ENCODE measurements around the gene ZCCHC2. TPM values are rescaled to one million over a fixed set of nuclear protein-coding genes. Genes with fewer than 3 reads are reported as not detected.

Gene ZCCHC2
- total RNA-seq, 1 experiment from 2014 or later, result 12.4 TPM

- no CpG with 5 or more reads among the region's 14 CpGs for WGBS (ENCODE audit: extremely low coverage, insufficient read length, low lambda C conversion rate)
- H3K79me2 ChIP-seq (ENCODE audit: insufficient read depth, low read length), result no peaks in the 10 kb centered on the region
- no peak overlapping the region for H3K23ac ChIP-seq (ENCODE audit: insufficient read length, low read depth, low read length)
- Mint-ChIP-seq H3K27me3 (ENCODE audit: low read depth) (peaks cover 2% of the 10 kb centered on the region; the same call in 1 of the 2 replicates), H3K27ac (peak overlapping the region in 1 of 3 experiments; percentile 60; a peak in 2 of 7 replicates), H3K4me3 (no peak overlapping the region), H3K36me3 (ENCODE audit: insufficient read depth in 1 of 3, low read depth in 3 of 3) (peaks cover 0 to 11% (median 4%) of the 10 kb centered on the region in 3 experiments; a peak in 4 of 7 replicates), H3K9me3 (peaks cover 3 to 9% of the 10 kb centered on the region in 2 experiments; a peak in 4 of 5 replicates), H3K4me1 (peaks cover 17 to 18% of the 10 kb centered on the region in 2 experiments)
- H2AFZ ChIP-seq (ENCODE audit: low read length), result no peak overlapping the region
- H3T11ph ChIP-seq (ENCODE audit: low read length), result no peak overlapping the region
- peak; percentile 72 for DNase-seq
- H3K9me3 ChIP-seq (ENCODE audit: control insufficient read depth, low read depth, low read length), result no peaks in the 10 kb centered on the region
- no peak overlapping the region for H2BK20ac ChIP-seq (ENCODE audit: low read depth, low read length, poor library complexity, severe bottlenecking)
- TF ChIP-seq CTCF (conservative IDR thresholded peaks at IDR 0.05), result peak; percentile 94
- H3K23me2 ChIP-seq (ENCODE audit: insufficient read length, low read depth, low read length, poor library complexity, severe bottlenecking), result no peaks in the 10 kb centered on the region
- H2BK5ac ChIP-seq (ENCODE audit: insufficient read length, low read length), result no peak overlapping the region
- H4K91ac ChIP-seq (ENCODE audit: insufficient read length, low read depth, low read length), result no peak overlapping the region
- no peak overlapping the region for H3K18ac ChIP-seq (ENCODE audit: insufficient read length, low read depth, low read length)
- no peak overlapping the region for H2BK15ac ChIP-seq (ENCODE audit: low read depth, low read length)
- H2BK12ac ChIP-seq (ENCODE audit: insufficient read length, low read depth, low read length), result no peak overlapping the region
- H3K27me3 ChIP-seq (ENCODE audit: insufficient read depth, low read length), result no peaks in the 10 kb centered on the region
- peaks cover 2% of the 10 kb centered on the region; the same call in 1 of the 2 replicates for H3K4me1 ChIP-seq (ENCODE audit: insufficient read depth, low read length)
- H3K9ac ChIP-seq (ENCODE audit: extremely low read depth, insufficient read length, low read length), result no peak overlapping the region
- no peak overlapping the region for H3K27ac ChIP-seq (ENCODE audit: insufficient read length, low read depth, low read length)
- no peak overlapping the region for H4K8ac ChIP-seq (replicated peaks; ENCODE audit: insufficient read length, low read depth, low read length)
- no peak overlapping the region for H3K4ac ChIP-seq (ENCODE audit: low read depth, low read length)
- H3K56ac ChIP-seq (ENCODE audit: insufficient read length, low read depth, low read length), result no peak overlapping the region
- no peak overlapping the region for H3K4me2 ChIP-seq (ENCODE audit: insufficient read depth, insufficient read length, low read length)
- H2AK5ac ChIP-seq (ENCODE audit: insufficient read length, low read length), result no peak overlapping the region
- H3K79me1 ChIP-seq (ENCODE audit: insufficient read depth, low read depth, low read length, poor library complexity, severe bottlenecking), result no peaks in the 10 kb centered on the region
- no peak overlapping the region for H4K5ac ChIP-seq (ENCODE audit: insufficient read length, low read depth, low read length)
- H3K14ac ChIP-seq (ENCODE audit: insufficient read depth, low read length), result no peak overlapping the region
- H4K20me1 ChIP-seq (ENCODE audit: control insufficient read depth, insufficient read depth, insufficient read length), result no peaks in the 10 kb centered on the region
- no peak overlapping the region for H2BK120ac ChIP-seq (ENCODE audit: low read depth, low read length, poor library complexity, severe bottlenecking)
These were observed 63.4 kb downstream of the ZCCHC2 start for GRCh38 chr18:62586151-62586774.

Data from H9 (cell line).